Sciatic nerve (tissue), 2 donors: ENCODE measurements around the gene ERI3. TPM values are rescaled to one million over a fixed set of nuclear protein-coding genes. Genes with fewer than 3 reads are reported as not detected.

Experiments used
- ATAC-seq: fragments of 200-7000 bp; cut with Tn5 transposase; one replicate; pipeline ENCODE4 v1.9.1; 2020; ENCODE audit warnings: mild to moderate bottlenecking, moderate library complexity
- DNase-seq: peaks from one replicate; pipeline ENCODE4 v3.0.0-alpha.2; 2020; ENCODE audit warnings: low spot score
- intact Hi-C: fragments of 100-400 bp; cut with DNase I; formaldehyde crosslinking; loops from one replicate; pipeline ENCODE4 v1.14.2; 2022
- total RNA-seq: library from RNA; stranded (reverse); fragmentation: NEBNext Ultra II Directional; extraction: Animal tissue kit (Norgen Biotek cat#: 25700); gene quantifications from one replicate; pipeline ENCODE4 v1.2.1, GENCODE V29; 2021
- donor health status: DM: no; HTN: no; CAD: no.
- donor health status: DM: no; HTN: no; CAD: no.

ERI3 gene
- 59.8 TPM for total RNA-seq

GRCh38 chr1:44354840-44355581, at the start of gene ERI3:
TSS of gene ERI3 (minus strand) at chr1:44355257. CDS start at chr1:44355026, 231 bp downstream.
- ATAC-seq (peak; percentile 100), DNase-seq (peak; percentile 97)
- intact Hi-C loops, result no loop called here

GRCh38 chr1:44401256-44402228, 46.5 kb upstream of the ERI3 start:
- ATAC-seq (no peak), DNase-seq (no peak)
- intact Hi-C loops, result loop anchor here (10.0 kb wide), 1 partner anchor 193 kb away; no protein-coding TSS in a partner anchor

GRCh38 chr1:44390277-44390676, 35.2 kb upstream of the ERI3 start:
- DNase-seq (no peak), ATAC-seq (no peak)
- intact Hi-C loops, result no loop called here

GRCh38 chr1:44389437-44389836, 34.4 kb upstream of the ERI3 start:
- intact Hi-C loops, result no loop called here
- no peak for ATAC-seq

GRCh38 chr1:44388551-44388950, 33.5 kb upstream of the ERI3 start:
- DNase-seq (no peak), ATAC-seq (no peak)
- intact Hi-C loops, result no loop called here

More at GRCh38 chr1:44389437-44389836, 34.4 kb upstream of the ERI3 start:
- DNase-seq, result no peak

GRCh38 chr1:44380666-44381177, 25.7 kb upstream of the ERI3 start:
- DNase-seq (no peak), ATAC-seq (no peak)
- intact Hi-C loops, result no loop called here

- ATAC-seq (peak; percentile 26), DNase-seq (peak; percentile 65)
- intact Hi-C loops, result loop anchor here (10.0 kb wide), 1 partner anchor 217 kb away; no protein-coding TSS in a partner anchor
Observed at GRCh38 chr1:44377925-44378784, 23.1 kb upstream of the ERI3 start.

GRCh38 chr1:44375547-44375946, 20.5 kb upstream of the ERI3 start:
- no peak for DNase-seq
- ATAC-seq, result no peak
- intact Hi-C loops, result loop anchor here (10.0 kb wide), 1 partner anchor 219 kb away; no protein-coding TSS in a partner anchor

GRCh38 chr1:44371206-44371605, 16.1 kb upstream of the ERI3 start:
- no peak for DNase-seq
- ATAC-seq, result no peak
- intact Hi-C loops, result loop anchor here (10.0 kb wide), 1 partner anchor 224 kb away; no protein-coding TSS in a partner anchor

GRCh38 chr1:44368471-44369151, 13.6 kb upstream of the ERI3 start:
- intact Hi-C loops, result no loop called here
- DNase-seq (no peak), ATAC-seq (no peak)

- DNase-seq, result no peak
- intact Hi-C loops, result no loop called here
Observed at GRCh38 chr1:44367944-44368343, 12.9 kb upstream of the ERI3 start.

GRCh38 chr1:44366371-44366975, 11.4 kb upstream of the ERI3 start:
- intact Hi-C loops, result no loop called here
- no peak for ATAC-seq
- DNase-seq, result no peak

More at GRCh38 chr1:44367944-44368343, 12.9 kb upstream of the ERI3 start:
- no peak for ATAC-seq

GRCh38 chr1:44361478-44361877, 6.4 kb upstream of the ERI3 start:
- intact Hi-C loops, result no loop called here
- no peak for DNase-seq
- no peak for ATAC-seq

GRCh38 chr1:44359234-44359935, 4.3 kb upstream of the ERI3 start:
- DNase-seq (no peak), ATAC-seq (no peak)
- intact Hi-C loops, result no loop called here

- no peak for DNase-seq
- intact Hi-C loops, result no loop called here
- no peak for ATAC-seq
Observed at GRCh38 chr1:44357710-44358109, 2.7 kb upstream of the ERI3 start.

- ATAC-seq, result peak; percentile 1
- intact Hi-C loops, result no loop called here
- no peak for DNase-seq
Observed at GRCh38 chr1:44355582-44356305, 687 bp upstream of the ERI3 start.
